GOT3 (cell line): ENCODE data around the gene THSD1.
"Not testable (repeated sequence)": the region's sequence is repeated elsewhere in the genome, so short reads cannot be mapped to it uniquely, and the experiment has no call there.

Experiments
- DNase-seq: peaks from one replicate; lab custom pipeline; 2025; ENCODE audit warnings: mixed read lengths; lab: John Stamatoyannopoulos, UW

Gene THSD1

DNA sequence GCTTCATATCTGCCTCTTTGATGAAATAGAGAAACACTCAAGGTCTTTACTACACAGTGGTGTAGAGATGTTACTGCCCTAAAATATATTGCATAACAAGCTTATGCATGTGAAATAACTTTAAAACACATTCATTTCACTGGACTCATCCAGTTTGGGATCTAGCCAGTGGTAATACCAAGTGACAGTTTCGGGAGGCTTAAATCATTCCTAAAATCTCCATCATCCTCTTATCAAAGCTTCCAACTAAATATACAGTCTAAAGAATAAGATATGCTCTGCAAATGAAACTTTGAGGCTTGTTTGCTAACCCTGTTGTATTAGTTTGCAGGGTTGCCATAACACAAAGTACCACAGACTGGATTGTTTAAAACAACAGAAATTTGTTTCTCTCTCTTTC, 52.8 kb downstream of the THSD1 start:
- DNase-seq: no peak

DNA sequence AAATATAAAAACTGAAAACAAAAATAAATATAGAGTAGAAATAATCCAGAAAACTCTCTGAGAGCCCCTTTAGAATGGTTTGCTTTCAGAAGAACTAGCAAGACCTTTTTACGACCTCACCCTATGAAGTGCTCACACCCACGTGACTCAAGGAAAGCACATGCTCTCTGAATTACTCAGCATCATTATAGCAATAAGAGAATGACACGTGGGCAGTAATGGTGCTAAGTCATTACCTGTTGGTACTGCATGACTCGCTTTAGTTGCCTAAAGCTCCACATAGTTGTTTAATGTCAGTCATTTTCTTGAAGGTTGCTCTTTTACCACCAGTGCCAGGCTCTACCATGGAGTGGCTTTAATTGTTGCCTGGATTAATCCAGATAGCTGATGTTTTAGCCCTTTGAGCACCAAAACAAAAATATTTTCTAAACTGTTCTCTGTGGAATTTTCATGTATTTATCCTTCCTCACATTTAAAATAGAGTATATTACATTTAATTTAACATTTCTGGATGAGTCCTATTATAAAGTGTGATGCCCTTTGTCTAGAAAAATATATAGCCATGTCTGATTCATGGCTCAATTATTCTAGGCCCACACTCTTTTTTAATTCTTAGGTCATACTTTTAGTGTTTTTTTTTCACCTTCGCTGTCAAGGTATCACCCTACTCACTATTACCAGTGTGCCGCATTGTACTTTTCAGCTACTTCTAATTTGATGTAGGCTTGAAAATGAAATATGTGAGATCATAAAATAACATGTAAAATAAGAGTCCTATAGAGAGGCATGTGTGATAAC, 56.8 kb downstream of the THSD1 start:
- no peak for DNase-seq

DNA sequence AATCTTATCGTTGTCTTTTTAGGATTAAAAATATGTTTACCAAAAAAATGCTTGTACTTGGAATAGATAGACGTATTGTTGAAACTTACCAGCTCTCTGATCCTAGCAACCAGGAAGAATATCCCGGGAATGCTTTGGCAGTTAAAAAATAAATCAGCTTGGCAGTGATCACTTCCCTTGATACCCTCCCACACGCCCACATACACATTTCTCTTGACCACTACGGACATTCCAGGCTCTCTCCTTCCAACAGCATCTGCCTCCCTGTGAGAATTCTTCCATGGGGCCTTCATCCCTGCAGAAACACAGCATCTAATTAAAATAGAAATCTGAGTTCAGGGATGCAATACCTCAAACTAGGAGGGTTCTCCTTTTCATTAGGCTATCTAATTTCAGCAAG, 57.9 kb downstream of the THSD1 start:
- no peak for DNase-seq

DNA sequence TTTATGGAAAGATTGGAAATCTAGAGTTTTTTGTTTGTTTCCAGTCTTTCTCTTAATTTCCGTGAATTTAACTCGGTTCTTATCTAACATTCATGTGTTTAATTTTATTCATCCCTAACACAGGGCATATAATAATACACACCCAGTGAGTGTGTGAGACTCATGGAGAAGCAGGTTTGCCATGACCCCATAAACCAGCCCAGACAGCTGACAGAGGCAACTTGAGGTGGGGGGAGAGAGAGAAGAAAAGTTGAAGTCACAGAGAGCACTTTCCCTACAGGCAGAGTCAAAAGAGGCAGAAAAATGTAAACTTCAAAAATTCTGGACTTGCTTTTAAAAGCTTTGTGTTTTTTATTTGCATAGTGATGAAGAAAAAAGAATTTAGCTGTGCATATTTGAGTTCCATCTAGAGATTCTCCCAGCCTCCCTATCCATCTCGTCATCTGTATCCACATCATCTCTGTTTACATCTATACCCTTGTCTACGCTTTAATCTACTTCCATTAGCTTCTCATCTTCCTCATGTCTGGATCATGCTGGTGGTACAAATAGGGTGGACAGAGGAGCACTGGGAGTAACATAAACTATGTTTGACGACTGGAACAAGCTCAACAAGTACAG, 60.2 kb downstream of the THSD1 start:
- DNase-seq: no peak

DNA sequence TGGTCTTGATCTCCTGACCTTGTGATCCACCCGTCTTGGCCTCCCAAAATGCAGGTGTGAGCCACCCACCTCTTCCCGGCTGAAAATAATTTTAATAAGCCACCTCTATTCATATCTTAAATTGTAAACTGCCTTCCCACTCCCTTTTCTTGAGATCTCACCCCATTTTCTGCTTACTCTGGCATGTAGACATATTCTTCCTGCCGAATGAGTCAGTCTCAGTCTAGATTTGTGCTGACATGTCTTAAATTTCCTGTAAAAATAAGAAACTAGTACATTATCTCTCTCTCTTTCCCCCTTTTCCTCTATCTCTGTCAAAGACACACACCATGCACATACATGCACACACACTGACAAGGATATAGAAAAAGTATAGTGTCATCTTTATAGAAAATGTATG, 60.9 kb downstream of the THSD1 start:
- no peak for DNase-seq

DNA sequence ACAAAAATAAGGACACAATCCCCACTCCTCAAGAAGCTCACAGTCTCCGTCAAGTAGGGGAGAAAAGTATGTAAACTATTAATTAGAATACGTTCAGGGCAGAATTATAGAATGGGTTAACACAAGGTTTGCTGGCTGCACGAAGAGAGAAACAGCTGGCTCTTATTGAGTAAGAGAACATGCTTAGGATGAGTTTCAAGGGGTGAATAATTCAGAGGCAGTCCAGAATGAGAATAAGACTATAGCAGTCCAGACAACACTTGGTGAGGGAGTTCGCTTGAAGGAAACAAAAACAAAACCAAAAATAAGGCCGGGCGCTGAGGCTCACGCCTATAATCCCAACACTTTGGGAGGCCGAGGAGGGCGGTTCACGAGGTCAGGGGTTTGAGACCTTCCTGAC, 61.9 kb downstream of the THSD1 start:
- DNase-seq: no peak

DNA sequence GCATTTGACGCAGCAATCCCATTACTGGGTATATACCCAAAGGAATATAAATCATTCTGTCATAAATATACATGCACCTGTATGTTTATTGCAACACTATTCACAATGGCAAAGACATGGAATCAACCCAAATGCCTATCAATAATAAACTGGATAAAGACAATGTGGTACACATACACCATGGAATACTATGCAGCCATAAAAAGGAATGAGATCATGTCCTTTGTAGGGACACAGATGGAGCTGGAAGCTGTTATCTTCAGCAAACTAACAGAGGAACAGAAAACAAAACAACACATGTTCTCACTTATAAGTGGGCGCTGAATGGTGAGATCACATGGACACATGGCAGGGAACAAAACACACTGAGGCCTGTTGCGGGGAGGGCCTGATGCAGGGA, 63.8 kb downstream of the THSD1 start:
- not testable (repeated sequence) for DNase-seq

DNA sequence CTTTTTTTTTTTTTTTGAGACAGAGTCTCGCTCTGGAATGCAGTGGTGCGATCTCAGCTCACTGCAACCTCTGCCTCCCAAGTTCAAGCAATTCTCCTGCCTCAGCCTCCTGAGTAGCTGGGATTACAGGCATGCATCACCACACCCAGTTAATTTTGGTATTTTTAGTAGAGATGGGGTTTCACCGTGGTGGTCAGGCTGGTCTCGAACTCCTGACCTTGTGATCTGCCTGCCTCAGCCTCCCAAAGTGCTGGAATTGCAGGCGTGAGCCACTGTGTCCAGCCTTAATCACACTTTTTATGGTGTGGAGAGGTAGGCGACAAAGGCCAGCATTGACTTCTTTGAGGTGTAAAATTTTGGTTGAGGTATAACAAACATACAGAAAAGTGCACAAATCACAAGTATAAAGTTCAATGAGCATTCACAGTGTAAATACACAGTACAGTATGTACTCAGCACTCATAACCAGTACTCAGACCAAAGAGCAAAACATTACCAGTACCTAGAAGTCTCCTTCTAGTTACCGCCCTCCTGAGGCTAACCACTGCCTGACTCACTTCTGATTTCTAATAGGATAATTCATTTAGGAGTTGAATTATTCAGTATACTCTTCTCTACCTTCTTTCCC, 68.0 kb downstream of the THSD1 start:
- DNase-seq: not testable (repeated sequence)

DNA sequence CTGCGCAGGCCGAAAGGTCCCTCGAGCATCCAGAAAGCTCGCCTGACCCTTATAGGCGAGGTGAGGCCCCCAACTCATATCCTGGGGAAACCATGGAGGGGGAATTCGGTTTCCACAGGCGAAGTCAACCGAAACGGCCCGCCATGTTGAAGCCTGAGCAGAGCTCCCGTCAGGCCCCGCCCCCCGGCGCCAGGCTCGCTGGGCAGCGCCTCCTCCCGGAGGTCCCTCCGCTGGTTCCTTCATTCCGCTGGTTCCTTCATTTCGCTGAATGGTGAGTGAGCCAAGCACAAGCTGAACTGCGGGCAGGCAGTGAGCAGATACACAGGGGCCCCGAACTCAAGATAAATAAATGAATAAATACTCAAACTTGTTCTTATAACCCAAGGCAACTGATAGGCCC, 71.9 kb downstream of the THSD1 start:
- DNase-seq: not testable (repeated sequence)

DNA sequence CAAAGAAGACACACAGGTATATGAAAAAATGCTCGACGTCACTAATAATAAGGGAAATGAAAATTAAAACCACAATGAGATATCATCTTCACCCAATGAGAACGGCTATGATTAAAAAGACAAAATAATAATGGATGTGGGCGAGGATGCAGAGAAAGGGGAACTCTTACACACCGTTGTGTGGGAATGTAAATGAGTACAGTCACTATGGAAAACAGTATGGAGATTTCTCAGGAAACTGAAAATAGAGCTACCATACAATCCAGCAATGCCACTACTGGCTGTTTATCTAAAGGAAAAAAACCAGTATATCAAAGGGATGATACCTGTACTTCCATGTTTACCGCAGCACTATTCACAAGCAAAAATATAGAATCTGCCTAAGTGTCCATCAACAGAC, 74.1 kb downstream of the THSD1 start:
- not testable (repeated sequence) for DNase-seq
